HG03066 (cell line): ENCODE data around the gene M1AP.

Experiments used
- ATAC-seq: cut with Tn5 transposase; IDR thresholded peaks from one replicate; pipeline ENCODE4 v1.9.1; 2021; ENCODE audit warnings: low read depth; ENCODE audit not compliant: unreplicated experiment

Gene M1AP, protein sequence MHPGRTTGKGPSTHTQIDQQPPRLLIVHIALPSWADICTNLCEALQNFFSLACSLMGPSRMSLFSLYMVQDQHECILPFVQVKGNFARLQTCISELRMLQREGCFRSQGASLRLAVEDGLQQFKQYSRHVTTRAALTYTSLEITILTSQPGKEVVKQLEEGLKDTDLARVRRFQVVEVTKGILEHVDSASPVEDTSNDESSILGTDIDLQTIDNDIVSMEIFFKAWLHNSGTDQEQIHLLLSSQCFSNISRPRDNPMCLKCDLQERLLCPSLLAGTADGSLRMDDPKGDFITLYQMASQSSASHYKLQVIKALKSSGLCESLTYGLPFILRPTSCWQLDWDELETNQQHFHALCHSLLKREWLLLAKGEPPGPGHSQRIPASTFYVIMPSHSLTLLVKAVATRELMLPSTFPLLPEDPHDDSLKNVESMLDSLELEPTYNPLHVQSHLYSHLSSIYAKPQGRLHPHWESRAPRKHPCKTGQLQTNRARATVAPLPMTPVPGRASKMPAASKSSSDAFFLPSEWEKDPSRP

DNA sequence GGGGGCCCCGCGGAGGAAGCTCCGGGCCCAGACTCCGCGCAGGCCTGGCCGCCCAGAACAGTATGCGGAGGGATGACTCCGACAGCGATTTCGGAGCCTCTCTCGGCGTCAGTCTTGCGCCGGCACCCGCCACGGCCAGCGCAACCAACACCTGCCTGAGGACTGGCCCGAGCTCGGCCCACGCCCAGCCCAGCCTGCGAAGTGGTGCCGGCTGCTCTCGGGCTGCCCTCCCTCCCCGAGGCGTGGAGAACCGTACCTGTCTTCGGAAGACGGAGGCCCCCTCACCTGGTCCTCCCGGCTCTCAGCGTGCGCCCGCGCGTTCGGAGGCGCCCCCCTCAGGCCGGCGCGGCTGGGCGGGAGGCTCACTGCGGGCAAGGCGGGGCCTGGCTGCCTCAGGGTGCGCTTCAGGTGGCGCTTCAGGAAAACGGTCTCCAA, at the start of gene M1AP:
Gene M1AP (minus strand): TSS at position 322 of the 435 bp plus-strand sequence. CDS start 8,055 bp downstream, outside the sequence.
- no peak for ATAC-seq

DNA sequence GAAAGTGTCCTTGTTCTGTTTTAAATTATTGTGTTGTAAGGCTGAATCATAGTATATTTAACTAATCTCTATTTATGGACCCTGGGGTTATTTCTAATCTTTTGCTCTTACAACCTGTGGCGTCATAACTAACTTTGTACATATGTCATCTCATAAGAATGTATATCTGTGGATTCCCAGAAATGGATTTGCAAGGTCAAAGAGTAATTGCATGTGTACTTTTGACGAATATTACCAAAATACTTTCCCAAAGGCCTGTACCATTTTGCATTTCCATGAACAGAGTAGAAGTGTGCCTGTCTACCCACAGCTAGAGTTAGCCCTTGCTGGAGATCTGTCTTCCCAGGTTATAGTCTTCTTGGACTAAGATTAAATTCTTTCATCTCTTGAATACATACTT, 48.7 kb upstream of the M1AP start:
- ATAC-seq, result no peak

DNA sequence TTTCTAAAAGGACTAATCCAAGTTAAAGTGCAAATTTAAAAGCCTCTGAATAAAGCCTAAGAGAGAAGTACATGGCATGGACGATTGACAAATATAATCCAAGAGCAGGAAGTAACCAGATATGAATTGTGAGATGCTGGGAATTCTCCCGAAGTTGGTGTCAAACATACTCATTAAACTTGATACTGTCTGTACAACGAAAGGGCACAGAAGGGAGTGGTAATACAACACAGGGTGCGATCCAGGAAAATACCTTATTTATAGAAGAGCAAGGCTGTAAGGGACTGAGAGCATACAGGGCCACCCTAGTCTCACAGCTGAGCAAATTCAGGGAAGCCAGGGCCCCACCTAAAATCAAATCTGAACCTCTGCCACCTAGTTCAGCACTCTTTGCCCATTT, 47.5 kb upstream of the M1AP start:
- ATAC-seq, result no peak

DNA sequence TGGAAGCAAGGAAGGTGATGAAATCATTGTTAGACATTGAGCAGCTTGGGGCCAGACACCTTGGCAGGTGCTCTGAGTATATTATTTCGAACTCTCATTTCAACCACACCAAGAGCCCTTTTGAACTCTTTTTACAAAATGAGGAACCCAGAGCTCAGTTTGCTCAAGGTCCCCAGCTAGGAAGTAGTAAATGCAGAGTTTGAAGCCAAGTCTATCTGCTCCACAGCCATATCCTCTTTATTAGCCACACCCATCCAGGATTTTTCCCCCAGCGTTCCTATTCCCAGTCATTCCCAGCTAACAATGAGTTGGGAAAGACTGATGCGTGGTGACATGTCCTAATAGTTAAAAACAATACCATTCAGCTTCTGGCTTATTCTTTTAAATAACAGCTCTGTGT, 46.2 kb upstream of the M1AP start:
- ATAC-seq, result no peak

DNA sequence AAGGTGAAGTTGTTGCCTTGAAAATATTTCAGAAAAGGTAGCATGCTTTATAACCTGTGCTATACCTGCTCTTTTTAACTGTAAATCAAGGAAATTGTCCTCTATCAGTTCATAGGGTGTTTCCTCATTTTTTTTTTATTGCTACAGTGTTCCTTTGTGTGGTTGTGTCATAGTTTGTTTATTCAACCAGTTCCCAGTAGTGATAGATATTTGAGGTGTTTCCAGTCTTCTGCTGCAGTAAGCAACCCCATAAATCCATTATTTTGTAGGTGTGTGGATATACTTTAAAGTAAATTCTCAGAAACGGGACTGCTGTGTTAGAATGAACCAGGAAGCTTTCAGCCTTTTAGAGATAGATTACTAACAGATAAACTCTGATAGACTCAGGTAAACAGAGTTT, 45.5 kb upstream of the M1AP start:
- ATAC-seq, result no peak

DNA sequence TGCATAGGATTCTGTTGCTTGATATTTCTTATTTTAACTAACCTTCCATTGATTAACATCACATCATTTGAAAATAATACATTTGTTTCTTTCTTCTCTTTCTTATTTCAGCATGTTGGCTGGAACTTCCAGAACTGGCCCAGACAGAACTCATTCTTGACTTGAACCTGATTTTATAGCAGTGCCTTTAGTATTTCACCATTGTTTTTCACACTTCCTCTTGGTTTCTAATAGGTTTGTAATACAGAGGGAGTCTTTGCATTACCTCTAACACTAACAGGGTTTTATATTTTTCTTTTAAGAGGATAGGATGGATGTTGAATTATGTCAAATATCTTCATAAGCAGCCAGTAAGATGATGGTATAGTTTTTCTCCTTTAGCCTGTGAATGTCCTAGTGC, 45.1 kb upstream of the M1AP start:
- ATAC-seq, result no peak

DNA sequence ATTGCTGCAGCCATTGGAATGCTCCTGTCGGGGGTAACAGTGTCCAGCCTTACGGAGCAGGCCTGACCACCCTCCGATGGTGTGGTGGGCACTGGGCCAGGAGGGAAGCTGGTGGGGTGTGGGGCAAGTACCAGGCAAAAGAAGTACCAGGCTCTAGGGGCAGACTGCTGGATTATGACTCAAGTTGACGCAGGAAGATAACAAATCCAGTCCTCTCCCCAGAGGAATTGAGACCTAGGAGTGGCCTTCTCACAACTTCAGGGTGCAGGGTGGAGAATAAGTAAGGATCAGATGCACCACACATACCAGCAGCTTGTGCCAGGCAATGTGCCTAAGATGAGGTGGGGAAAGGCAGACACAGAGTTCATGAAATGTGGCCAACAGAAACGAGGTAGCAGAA, 43.8 kb upstream of the M1AP start:
- ATAC-seq, result no peak

DNA sequence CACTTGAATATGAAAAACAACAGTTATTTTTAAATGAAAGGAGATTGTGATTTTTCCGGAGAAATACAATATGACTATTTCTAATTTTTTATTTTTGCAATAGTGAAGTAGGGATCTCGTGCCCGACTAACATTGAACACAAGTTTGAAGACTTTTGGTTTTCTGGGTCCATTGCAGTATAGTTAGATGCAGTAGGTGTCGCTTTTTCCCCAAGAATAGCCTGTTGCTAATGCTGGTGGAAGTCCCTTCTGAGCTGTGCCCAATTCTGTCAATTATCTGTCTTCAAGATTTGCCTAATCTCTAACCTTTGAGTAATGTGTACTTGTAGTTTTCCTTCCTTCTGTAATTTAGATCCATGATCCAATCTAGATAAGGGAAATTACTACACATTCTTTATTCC, 42.4 kb upstream of the M1AP start:
- ATAC-seq, result peak; percentile 70

DNA sequence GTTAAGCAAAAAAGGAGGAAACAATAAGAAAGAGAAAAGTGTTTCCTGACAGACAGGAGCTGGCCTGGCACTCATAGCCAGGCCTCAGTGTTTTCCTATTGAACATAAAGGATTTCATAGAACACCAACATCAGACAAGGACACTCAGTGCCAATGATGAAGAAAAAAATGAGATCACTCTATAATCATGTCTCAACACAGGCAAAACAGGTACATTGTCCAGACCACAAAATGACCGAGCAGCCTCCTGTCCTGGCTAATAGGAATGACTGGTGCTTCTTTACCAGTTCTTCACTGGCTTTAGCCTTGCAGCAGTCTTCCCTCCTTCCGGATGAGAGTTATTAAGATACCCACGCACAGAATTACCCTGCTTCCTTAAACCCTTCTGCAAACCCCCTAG, 41.5 kb upstream of the M1AP start:
- no peak for ATAC-seq

DNA sequence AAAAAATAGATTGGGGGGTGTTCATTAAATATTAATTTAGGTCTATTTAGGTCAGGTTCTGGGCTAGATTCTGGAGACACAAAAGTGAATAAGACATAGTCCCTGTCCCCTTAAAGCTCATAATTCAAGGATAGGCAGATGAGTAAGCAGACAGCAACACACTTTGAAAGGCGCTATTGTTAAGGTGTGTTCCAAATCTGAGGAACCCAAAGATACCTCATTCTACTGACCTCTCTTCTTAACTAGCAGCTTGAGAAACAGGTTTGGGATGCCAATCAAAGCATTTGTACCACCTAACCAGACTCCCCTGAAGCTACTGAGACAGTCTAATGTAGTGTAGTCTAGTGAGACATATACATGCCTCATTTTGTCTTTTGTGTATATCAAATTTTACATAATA, 40.8 kb upstream of the M1AP start:
- ATAC-seq, result no peak

DNA sequence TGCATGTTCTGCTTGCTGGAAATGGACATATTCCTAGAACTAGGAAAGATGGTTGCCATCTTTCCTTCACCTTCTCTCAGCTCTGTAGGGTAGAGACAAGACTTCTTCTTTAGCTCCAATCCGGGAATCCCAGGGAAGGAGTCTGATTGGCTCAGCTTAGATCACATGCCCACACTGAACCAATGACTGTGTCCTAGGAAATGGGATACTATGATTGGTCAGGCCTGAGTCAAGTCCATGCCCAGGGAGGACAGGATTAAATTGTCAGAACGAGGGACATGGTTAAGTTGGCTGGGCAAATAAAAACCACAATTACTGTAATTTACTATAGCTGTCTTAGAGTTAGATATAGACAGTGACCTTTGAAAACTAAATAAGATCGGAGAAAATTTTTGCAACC, 37.3 kb upstream of the M1AP start:
- ATAC-seq, result no peak

DNA sequence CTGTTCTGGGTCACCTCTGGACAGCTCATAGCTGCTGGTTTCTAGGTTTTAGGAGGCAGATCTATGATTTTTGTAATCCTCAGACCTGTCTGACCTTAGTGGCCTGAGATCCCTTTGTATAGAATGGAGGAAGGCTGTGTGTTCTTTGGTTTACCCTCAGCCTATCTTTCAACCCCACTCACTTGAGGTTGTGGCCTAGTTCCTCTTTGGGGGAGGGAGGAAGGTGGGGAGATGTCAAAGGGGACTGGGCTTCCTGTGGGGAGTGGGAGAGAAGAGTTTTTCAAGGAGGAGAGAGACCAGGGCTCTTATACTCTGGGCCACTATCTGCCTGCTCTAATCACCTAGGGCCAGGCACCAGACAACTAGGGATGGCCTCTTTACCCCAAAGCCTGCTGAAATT, 34.4 kb upstream of the M1AP start:
- no peak for ATAC-seq

DNA sequence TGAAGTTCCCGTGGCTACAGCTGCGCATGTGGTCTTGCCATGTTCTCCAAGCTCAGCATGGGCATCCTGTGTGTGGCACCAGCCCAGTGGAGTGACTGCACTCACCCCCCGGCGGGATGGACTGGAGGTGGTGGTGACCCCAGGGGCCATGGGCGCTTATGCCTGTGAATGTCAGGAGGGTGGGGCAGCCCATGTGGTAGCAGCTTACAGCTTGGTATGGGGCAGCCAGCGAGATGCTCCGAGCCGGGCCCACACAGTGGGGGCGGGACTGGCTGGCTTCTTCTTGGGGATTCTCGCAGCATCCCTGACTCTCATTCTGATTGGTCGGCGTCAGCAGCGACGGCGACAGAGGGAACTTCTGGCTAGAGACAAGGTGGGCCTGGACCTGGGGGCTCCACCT, 31.5 kb upstream of the M1AP start:
- no peak for ATAC-seq

DNA sequence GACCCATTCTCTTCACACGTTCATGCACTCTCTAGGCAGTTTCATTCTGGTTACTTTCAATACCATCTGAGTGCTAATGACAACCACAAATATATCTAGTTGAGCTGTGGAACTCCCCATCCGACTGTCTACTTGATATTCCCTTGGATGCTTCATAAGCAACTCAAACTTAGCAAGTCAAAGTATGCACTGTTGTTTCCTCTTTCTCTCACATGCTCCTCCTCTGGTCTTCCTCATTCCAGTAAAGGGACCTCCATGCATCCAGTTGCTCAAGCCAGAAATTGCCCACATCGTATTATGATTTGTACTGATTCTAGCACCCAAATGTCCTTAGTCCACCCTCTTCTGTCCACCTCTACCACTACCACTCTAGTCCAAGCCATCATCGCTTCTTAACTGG, 28.2 kb upstream of the M1AP start:
- ATAC-seq, result no peak

DNA sequence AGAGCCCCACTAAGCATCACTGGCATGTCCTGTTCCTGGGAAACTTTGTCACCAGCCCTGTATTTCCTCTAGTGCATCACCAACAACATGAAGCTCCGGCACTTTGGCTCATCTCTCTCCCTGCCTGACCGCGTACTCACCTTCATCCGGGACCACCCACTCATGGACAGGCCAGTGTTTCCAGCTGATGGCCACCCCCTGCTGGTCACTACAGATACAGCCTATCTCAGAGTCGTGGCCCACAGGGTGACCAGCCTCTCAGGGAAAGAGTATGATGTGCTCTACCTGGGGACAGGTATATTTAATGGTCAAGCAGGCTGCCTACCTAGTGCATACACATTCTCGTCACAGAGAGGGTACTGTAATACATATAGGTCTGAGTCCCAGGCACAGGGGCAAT, 27.0 kb upstream of the M1AP start:
- no peak for ATAC-seq

DNA sequence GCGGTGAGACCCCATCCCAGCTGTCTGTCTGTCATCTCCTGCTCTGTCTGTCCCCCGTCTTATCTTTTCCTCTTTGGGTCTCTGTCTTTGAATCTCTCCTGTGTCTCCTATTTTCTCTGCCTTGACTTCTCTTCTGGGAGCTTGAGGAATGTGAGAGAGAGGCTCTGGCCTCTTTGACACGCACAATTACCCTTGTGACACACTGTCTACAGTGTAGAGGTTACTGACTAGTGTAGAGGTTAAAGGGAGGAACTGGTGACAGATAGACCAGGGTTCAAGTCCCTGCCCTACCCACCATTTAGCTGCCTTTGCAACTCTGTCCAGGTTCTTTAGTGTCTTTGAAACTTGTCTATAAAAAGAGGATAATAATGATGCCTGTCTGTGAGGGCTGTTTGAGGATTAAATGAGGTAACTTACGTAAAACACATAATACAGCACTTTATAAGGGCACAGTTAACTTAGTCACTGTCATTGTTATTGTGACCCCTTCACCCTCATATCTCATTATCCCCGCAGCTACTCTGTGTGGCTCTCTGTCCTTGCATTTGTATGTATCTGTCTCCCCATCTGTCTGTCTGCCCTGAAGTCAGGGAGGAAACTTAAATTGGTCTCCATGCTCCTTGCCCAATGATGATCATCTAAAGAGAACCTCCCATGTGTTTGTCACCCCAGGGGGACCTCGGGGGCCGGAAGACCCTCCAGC, 25.8 kb upstream of the M1AP start:
- no peak for ATAC-seq

DNA sequence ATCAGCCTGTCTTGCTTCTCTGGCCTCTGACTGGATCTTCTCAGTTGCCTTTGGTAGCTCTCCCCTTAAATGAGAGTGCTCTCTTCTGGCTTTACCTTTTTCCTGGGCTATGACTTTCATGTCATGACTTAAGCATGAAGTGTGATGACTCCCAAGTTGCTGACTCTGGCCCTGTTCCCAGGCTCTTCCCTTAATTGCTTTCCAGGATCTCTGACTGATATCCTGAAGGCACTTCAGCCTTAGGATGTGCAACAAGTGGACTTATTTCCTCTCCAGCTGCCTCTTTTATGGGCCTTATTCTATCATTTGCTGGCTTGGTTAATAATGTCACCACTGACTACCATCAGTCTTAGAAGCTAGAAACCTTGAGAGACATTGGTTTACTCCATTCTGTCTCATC, 23.3 kb upstream of the M1AP start:
- no peak for ATAC-seq

DNA sequence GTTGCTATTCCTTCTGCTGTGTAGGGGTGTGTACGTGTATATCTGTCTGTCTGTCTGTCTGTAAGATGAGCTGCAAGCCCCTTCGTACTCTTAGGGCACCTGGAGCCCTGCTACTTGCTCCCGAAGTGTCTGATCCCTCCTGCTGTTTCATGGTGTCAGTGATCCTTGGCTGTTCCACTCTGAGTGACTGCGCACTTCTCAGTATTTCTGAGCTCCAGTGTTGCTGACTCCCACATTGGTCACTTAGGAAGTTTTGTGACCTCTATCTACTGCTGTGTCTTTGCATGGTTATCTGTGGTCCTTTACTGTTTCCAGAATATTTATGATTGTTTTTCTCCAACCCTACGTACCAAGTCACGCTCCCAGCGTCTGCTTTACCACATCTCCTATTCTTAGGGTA, 22.1 kb upstream of the M1AP start:
- ATAC-seq, result no peak

DNA sequence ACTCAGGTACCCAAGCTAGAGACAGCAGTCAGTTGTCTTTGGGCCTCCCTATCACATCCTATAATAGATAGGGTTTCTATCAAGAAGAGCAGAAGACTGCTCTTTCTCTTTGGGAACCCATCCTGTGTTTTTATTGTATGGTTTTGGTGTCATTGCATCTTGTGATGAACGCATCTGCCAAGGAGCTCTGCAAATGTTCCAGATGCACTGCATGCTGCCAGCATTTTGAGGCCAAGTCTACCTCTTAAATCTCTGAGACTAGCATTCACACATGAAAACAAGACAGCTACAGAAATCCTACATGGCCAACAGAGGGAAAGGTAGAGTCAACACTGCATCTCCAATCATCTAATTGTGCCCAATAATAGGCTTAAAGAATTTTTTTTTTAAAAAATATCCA, 20.0 kb upstream of the M1AP start:
- ATAC-seq, result no peak

DNA sequence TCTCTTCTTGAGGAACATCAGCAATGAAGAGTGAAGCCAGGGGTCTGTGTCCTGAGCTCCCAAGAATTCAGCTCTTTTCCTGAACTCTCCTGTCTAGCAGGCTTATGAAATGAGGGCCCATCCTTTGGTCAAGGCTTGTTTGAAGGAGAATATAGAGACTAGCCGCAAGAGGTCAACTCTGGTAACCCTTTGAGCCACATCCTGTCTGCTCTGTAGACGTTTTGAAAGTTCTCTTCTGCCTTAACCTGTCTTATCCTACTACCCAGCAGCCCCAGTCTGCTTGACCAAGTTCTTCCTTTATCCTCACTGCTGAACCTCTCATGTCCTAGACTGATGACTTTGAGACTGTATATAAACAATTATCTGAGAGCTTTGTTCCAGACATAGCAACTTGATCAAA, 11.3 kb upstream of the M1AP start:
- no peak for ATAC-seq

DNA sequence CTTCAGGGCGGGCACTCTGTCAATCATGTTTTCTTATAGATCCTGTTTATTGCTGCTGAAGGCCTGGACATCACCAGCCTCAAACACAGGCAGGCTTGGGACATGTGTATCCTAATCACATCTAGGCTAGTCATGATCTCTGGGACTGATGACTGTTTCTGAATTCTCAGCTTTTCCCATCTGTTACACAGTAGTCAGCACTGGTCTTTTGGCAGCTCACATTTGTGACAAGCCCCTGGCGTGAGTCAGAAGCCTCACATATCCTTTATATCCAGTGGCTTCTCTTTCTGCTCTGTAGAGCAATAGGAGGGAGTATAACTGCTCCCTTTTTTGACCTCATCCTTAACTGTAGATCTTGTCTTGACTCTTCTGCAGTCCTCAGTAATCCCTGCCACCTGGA, 10.4 kb upstream of the M1AP start:
- no peak for ATAC-seq

DNA sequence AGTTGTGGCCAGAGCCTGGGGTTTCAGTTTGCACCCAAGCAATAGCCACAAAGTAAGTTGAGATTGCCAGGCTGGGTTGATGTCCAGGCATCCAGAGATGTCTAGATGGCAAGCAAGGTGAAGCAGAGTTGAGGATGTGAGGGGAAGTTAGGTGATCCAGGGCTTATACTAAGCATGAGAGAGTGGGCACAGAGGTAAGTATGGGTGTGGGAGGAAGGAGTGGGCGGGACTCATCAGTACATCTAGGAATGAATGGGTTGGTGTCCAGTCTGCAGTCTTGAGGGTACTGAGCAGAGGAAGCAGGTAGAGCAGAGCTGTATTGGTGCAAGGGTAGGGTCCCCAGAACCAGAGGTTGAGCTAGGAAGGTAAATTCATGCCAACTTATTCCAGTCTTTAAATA, 7.4 kb upstream of the M1AP start:
- no peak for ATAC-seq
